ENCODE measurements around the gene NUTM1.

Gene NUTM1

GRCh38 chr15:34336231-34336990 lies 6.7 kb upstream of the NUTM1 start:
- no peak for TF ChIP-seq CTCF (conservative IDR thresholded peaks at IDR 0.05; ENCODE audit: low read depth, low read length)
- Histone ChIP-seq H3K27me3 (ENCODE audit: insufficient read depth, low read depth) (no peaks in the 10 kb centered on the region), H3K27ac (no peak overlapping the region), H2AFZ (ENCODE audit: low read depth) (peak overlapping the region; percentile 91), H3K4me2 (peak overlapping the region; percentile 76), H3K4me3 (IDR thresholded peaks at IDR 0.05; ENCODE audit: insufficient read depth, low read depth, low read length) (no peak overlapping the region), H3K36me3 (ENCODE audit: insufficient read depth) (no peaks in the 10 kb centered on the region), H3K9ac (no peak overlapping the region), H4K20me1 (ENCODE audit: insufficient read depth) (no peaks in the 10 kb centered on the region), H3K79me2 (ENCODE audit: insufficient read depth, low read depth) (peaks cover under 1% of the 10 kb centered on the region; the same call in 1 of the 2 replicates), H3K4me1 (ENCODE audit: low read depth, poor library complexity, severe bottlenecking) (peaks cover 5% of the 10 kb centered on the region)

DNA sequence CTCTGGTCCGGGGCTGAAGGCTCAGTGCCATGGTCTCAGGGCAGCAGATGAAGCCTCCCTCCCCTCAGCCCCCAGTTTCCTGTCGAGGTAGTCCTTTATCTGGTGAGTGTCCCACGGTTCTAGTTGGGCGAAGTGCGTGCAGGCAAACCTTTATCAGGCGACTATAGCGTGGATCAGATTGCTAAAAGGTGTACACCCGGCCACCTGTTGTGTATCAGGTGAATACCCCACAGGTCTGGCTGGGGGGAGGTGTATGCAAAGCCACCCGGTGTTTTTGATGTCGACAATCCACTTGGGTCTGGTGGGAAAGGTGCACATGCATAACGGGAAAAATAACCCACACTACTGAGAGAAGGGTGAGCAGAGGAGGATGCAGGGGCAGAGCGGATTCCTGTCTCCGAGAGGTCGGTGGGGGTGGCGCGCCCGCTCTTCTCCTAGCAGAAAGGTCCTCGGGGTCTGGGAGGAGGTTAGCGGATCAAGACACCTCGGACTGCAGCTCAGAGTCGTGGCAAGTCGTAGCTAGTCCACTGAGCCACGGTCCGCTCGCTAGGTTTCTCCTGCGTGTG lies 6.0 kb upstream of the NUTM1 start:
- no peak for TF ChIP-seq CTCF (conservative IDR thresholded peaks at IDR 0.05; ENCODE audit: low read depth, low read length)
- H3K27me3 ChIP-seq (ENCODE audit: insufficient read depth, low read depth), result no peaks in the 10 kb centered on the region
- H3K36me3 ChIP-seq (ENCODE audit: insufficient read depth), result no peaks in the 10 kb centered on the region
- H3K9ac ChIP-seq, result peak overlapping the region; percentile 51; the same call in 1 of the 2 replicates
- no peak overlapping the region for H3K27ac ChIP-seq
- H3K4me1 ChIP-seq (ENCODE audit: low read depth, poor library complexity, severe bottlenecking), result peaks cover 10% of the 10 kb centered on the region
- peaks cover 7% of the 10 kb centered on the region for H3K79me2 ChIP-seq (ENCODE audit: insufficient read depth, low read depth)
- peak overlapping the region; percentile 76 for H3K4me2 ChIP-seq
- H2AFZ ChIP-seq (ENCODE audit: low read depth), result peak overlapping the region; percentile 91
- H4K20me1 ChIP-seq (ENCODE audit: insufficient read depth), result no peaks in the 10 kb centered on the region
- H3K4me3 ChIP-seq (IDR thresholded peaks at IDR 0.05; ENCODE audit: insufficient read depth, low read depth, low read length), result peak overlapping the region; percentile 68

DNA sequence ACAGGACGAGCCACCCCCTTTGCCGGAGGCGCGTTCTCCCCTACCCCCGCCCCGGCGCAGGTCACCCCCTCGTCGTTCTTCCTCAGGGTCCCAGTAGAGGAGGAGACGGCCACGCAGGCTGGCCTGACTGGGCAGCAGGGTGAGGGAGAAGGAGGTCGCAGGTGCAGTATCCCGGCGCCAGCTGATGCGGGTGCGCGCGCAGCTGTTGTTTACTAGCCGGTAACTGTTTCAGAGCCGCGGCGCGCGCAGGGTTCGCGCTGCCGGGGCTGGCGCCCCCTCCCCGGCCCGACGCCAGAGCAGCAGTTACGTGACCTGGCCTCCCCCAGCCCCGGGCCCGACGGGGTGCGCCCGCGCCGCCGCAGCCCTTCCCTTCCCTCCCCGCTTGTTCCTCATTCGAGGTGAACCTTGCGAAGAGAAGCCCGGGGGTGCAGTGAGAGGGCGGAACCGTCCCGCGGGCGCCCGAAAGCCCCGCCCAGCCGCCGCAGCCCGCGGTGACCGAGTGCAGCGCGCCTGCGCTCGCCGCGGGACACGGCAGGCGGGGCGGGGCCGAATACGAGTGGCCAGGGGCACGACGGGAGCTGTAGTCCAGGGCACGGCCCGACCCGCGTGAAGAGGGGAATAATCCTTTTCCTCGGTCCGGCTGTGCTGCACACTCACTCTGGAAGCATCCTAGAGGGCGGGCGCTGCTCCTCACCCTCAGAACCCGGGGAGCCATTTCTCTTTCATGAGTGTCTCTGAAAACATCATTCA lies 5.4 kb upstream of the NUTM1 start, which contains the start of gene SLC12A6:
SLC12A6 (minus strand) TSS at position 225 of the 750 bp plus-strand sequence. CDS start 1,101 bp downstream, outside the sequence.
- H3K4me2 ChIP-seq, result peak within 1 kb of the TSS; percentile 76
- H2AFZ ChIP-seq (ENCODE audit: low read depth), result peak within 1 kb of the TSS; percentile 91
- H3K9ac ChIP-seq, result peak within 1 kb of the TSS; percentile 51; the same call in 1 of the 2 replicates
- TF ChIP-seq CTCF (conservative IDR thresholded peaks at IDR 0.05; ENCODE audit: low read depth, low read length), result no peak
- H3K27me3 ChIP-seq (ENCODE audit: insufficient read depth, low read depth), result no peaks in the 10 kb centered on the region
- H3K79me2 ChIP-seq (ENCODE audit: insufficient read depth, low read depth), result peaks cover 13% of the 10 kb centered on the region
- H3K4me1 ChIP-seq (ENCODE audit: low read depth, poor library complexity, severe bottlenecking), result peaks cover 11% of the 10 kb centered on the region
- no peak within 1 kb of the TSS for H3K27ac ChIP-seq
- H4K20me1 ChIP-seq (ENCODE audit: insufficient read depth), result no peaks in the 10 kb centered on the region
- H3K4me3 ChIP-seq (IDR thresholded peaks at IDR 0.05; ENCODE audit: insufficient read depth, low read depth, low read length), result peak within 1 kb of the TSS; percentile 68
- H3K36me3 ChIP-seq (ENCODE audit: insufficient read depth), result no peaks in the 10 kb centered on the region

GRCh38 chr15:34338347-34338746 lies 4.8 kb upstream of the NUTM1 start:
- no peak overlapping the region for H3K9ac ChIP-seq
- H3K27ac ChIP-seq, result no peak overlapping the region

More at GRCh38 chr15:34338347-34338746, 4.8 kb upstream of the NUTM1 start:
- peaks cover 16% of the 10 kb centered on the region for H3K79me2 ChIP-seq (ENCODE audit: insufficient read depth, low read depth)
- no peak overlapping the region for H3K4me3 ChIP-seq (IDR thresholded peaks at IDR 0.05; ENCODE audit: insufficient read depth, low read depth, low read length)
- TF ChIP-seq CTCF (conservative IDR thresholded peaks at IDR 0.05; ENCODE audit: low read depth, low read length), result no peak
- no peaks in the 10 kb centered on the region for H4K20me1 ChIP-seq (ENCODE audit: insufficient read depth)
- no peaks in the 10 kb centered on the region for H3K36me3 ChIP-seq (ENCODE audit: insufficient read depth)
- H2AFZ ChIP-seq (ENCODE audit: low read depth), result peak overlapping the region; percentile 91; the same call in 1 of the 2 replicates
- no peaks in the 10 kb centered on the region for H3K27me3 ChIP-seq (ENCODE audit: insufficient read depth, low read depth)
- peaks cover 11% of the 10 kb centered on the region for H3K4me1 ChIP-seq (ENCODE audit: low read depth, poor library complexity, severe bottlenecking)
- H3K4me2 ChIP-seq, result peak overlapping the region; percentile 57; the same call in 1 of the 2 replicates

Data from KMS-11 (cell line).